Globus pallidus (tissue), 1 donor: Measurements from ENCODE around the gene TP53I11.
A peak's percentile ranks its signal among the peaks of the same experiment; 100 is the strongest.

Experiments
- DNase-seq: peaks from one replicate; pipeline ENCODE4 v3.0.0-alpha.2; 2015; ENCODE audit warnings: low spot score

TP53I11 gene

DNA sequence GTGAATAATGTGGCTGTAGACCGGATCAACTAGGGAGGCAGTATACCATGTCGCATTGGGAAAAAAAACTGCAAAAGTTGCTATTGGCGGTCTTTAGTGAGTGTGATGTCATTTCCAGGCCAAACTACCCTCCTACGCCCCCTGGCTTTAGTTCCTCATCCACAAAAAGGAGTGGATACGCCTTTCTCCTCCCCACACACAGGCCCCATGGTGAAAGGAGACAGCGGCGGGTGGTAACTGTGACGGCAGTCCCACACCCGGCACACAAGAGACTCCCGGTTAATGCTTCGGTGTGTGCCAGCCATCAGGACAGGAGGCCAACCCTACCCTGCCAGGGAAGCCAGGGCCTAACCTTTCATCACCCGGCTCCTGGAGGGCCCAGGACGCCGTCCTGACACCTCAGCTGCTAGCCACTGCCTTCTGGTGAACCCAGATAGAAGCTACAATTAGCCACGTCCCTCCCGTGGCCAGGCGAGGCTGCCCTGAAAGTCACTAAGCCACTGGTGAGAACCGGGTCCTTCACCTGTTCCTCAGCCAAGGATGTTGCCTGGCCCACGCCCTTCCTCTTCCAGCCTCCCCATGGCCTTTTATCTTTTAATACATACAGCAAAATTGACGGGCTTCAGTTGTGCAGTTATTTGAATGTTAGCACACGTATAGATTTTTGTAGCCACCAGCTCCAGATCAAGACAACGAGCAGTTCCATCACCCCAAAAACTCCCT lies 10.8 kb downstream of the TP53I11 start:
- no peak for DNase-seq

DNA sequence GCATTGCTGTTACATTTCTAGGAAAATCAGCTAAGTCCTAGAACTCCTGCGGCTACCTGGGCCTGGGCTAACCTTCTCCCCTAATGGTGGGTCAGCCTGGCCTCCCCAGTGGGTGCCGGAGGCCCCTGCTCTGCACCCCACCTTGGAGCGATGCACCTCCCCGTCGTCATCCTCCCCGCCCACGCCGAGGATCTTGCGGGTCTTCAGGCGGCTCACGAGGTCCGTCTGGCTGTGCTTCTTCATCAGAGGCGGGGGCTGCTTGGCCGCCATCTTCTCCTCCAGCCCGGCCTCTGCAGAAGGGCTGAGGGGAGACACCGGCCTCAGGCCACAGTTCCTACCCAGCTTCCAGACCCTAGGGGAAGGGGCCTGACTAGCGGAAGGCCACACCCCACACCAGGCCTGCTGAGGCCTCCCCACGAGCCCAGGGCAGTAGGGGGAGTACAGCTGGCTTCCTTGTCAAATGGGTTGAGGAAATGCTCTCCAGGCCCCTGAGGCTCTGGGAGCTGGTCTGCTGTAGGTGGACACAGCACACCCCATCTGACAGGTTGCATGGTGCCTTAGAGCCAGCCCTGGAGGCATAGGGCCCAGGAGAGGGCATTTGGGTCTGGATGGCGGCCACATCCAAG lies 12.5 kb downstream of the TP53I11 start:
- DNase-seq, result no peak

DNA sequence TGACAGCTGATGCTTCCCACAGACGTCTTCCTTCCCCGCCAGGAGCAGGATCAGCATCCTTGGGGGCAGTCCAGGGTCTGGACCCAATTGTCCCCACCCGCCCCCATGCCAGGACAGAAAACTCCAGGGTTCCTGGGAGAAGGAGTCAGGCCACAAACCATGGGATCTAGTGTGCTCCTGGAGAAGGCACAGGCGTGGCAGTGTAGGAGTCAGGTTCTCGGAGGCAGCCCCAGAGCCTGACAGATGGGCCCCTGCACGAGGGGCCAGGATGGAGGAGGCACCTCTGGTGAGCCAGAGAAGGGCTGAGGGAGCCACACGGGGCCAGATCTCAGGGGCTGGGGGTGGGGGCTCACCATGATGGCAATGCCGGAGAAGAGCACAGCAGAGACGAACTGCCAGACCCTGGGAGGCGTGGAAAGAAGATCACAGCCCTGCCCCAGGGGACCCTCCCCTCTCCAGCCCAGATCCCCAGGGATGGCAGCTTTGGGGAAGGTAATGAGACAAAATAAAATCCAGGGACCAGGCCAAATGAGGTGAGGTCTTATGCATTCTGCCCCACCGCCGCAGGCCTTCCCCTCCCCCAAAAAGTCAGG lies 13.6 kb downstream of the TP53I11 start:
- DNase-seq, result no peak

DNA sequence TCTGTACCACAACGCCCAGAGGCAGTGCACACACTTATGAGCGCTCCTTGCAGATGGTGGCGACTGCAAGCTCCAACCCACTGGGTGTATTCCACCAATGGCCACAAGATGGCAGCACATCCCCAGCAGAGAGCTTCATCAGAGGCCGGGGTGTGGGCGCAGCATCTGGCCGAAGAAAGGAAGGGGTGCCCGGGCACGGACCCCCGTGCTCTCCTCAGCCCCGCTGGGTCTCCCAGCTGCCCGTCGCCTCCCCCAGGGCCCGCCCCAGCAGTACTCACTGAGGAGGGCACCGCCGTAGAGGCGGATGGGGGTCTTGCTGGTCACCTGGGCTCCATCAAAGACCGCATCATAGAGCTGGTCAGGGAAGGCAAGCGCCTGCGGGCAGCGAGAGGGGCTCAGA lies 14.2 kb downstream of the TP53I11 start:
- peak; percentile 77 for DNase-seq

DNA sequence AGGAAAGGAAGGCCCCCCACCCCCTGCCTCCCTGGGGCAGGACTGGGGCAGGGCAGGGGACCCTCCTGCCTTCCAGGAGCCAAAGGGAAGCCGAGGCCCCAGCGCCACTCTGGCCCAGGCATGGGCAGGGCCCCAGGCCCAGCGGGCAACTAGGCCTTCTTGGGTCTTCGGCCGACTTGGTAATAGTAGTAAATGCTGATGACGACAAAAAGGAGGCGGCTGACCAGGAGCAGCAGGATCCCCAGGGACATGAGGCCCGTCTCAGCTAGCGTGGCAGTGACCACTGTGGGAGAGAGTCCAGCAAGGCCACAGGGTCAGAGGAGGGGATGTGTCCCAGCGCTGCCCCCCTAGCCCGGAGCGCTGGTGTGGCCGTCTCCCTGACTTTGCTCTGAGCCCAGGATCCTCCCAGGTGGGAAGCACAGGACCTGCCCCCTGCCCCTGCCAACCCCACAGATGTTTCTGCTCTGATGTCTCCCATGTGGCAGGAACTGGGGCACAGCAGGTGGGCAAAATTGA lies 15.9 kb downstream of the TP53I11 start:
- DNase-seq, result no peak

DNA sequence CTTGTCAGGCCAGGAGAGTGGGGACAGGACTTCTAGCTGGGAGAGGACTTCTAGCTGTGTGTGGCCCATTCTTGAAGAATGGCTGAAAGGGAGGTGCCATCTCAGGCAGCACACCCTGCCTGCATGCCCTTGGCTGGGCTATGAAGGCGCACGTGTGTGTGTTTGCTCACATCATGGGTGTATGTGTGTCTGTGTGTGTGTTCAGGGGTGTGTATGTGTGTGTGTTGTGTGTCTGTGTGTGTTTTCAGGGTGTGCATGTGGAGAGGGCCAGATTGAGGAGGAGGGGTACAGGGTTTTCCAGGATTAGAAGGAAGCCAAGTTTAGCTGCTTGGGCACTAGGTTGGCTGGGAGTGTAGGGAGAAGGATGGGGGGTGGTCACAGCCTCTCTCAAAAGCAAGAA lies 16.6 kb downstream of the TP53I11 start:
- no peak for DNase-seq

DNA sequence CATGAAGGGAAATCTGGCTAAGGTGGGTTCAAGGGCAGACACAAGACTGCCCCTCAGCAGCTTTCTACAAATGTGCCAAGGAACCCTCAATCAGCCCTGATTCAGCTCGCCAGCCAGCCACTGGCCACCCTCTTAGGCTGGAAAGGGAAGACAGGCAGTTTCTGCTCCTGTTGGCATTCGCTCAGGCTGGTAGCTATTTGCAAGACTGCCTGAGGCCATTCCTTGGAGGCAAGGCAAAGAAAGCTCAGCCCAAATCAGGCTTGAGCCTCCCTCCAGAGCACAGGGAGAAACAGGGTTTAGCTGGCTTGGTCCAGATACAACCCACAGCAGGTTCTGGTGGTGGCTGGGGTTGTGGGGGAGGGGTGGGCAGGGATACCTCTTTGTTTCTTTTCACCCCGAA lies 19.2 kb downstream of the TP53I11 start:
- DNase-seq, result no peak

DNA sequence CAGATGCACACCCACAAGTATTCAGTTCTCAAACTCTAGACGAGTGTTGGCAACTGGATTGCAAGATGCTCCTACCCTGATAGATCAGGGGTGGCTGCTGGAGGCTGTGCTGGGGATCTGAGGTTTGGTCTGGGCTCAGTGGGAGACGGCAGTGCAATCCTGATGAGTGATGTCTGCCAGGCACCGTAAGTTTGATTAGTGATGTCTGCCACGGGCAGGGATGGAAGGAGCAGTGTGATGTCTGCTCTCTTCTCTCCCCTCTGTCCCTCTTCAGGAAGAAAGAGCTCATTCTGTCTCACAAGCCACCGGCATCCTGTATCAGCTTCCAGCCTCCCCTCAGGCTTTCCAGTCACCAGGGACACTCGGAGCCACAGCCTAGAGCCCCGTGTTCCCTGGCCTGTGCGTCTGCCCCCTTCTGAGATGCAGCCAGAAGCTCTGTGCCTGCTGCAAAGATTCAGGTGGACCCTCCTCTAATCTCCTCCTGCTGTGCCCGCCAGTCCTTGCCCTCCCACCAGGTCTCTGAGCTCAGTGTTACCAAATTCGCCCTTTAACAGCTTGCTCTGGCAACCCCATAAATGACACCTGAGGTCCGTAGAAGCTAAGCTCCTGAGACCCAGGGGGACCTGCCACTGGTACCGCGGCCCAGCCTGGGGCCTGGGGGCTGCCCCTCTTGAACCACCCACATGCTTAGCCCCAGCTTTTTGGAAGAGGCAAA lies 19.9 kb downstream of the TP53I11 start:
- no peak for DNase-seq

DNA sequence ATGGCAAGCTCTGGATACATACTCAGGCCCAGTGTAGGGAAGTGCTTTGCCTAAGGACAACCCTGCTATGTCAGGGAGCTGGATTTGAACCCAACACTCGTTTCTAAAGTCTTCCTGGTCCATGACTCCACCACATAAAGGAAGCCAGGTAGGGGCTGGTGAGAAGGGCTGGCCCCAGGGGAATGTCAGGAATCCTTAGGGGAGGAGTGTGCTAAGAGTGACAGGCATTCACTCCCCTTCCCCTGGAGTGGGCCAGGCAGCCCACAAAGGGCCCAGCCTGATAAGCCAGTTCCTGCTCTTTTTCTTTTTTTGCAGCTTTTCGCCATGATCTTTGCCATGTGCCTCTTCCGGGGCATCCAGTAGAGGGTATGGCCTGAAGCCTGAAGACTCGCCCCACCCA lies 21.9 kb downstream of the TP53I11 start:
- DNase-seq, result no peak

DNA sequence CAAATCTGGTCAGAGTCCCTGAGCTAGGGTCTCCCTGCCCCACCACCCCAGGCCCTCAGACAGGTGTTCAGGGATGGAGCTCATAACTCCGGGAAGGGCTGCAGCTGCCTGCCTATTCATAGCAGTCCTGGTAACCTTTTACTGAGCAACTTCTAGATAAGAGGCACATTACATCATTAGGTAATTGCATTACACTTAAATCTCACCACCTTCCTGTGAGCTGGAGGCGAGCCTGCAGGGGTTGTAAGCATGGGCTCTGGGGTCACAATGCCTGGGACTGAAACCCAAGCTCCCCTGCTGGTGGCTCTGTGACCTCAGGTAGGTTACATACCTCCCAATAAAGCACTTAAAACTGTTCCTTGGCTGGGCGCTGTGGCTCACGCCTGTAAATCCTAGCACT lies 22.5 kb downstream of the TP53I11 start:
- no peak for DNase-seq

DNA sequence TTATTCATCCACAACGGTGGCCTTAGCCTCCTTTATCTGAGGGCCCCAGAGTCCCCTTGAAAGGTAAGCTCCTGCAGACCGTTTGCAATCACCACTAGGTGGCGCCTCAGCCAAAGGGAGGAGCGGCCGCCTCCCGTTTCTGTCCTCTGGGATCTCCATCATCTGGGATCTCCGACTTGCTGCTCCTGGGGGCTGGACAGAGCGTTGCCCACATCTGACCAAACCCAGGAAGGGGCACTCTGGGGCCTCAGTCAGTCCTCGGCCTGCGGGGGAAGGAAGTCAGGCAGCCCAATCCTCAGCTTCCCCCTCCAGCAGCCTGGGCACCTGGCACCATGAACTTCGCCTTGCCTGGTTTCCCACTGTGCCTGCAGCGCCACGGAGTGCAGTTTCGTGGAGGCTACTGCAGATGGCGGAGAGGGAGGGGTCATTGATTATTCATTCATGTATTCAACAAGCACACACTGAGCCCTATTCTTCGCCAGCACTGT lies 23.5 kb downstream of the TP53I11 start:
- DNase-seq, result peak; percentile 91

DNA sequence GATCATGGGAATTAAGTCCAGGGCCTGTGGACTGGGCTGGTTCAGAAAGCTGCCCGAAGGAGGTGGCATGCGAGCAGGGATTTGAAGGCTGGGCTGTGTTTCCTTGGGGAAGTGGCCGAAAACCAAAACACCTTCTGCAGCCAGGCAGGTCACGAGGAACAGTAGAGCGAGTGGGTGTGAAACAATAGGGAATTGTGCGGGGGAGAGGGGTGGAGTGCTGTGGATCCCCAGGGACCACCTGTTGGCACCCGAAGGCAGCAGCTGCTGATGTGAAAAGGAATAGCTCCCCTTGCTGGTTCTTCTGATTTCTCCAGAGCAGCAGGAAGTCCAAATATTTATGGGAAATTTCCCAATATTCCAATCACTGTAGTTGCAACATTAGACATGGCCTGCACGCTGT lies 24.6 kb downstream of the TP53I11 start:
- DNase-seq, result no peak

DNA sequence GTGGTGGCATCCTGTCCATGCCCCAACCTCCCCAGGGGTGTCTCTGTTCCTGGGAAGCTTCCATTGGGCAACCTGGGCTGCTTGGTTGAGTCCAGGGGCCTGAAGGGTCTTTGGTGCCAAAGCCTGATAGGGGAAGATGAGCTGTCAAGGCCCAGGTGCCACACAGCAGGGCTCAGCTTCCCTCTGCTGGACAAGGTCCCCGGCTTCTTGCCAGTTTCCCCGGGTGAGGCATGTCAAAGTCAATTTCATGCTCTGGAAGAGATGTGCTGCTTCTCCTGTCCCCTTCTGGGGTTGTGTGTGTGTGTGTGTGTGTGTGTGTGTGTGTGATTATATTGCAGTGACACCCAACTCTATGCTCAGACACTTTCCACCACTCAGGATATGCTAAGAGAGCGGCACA lies 26.9 kb downstream of the TP53I11 start:
- no peak for DNase-seq

DNA sequence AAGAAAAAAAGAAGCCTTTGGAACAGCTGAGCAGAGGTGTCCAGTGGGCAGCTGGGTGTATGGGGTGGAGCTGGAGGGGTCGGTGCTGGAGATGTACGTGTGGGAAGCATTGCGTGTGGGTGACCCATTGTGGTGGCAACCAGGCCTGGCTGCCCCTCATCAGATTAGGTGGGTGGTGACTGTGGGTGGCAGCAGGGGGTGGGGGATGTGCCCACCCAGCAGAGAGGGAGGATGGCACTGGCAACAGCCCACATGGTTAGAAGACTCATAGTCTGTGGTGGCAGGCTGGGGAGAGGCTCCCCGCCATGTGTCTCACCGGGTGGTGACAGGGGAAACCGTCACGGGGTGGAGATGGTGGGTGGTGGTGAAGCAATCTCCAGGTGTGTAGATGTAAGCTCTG lies 27.6 kb downstream of the TP53I11 start:
- no peak for DNase-seq

DNA sequence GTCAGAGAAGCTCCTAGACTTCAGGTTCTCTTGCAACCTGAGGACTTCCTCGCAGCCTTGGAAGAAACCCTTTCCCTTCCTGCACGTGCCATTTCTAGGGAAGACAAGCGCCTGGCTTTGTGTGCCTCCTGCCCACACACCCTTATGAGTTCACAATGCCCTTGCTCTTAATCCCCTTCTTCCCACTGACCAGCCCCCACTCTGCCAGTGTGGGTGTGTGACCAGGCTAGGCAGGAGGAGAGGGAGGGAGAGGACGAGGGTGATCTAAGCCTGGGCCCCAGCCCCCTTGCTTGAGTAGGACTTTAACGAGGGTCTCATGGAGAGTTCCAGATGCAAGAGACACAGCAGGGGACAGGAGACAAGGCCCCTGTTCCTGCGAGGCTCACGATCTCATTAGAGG lies 30.2 kb downstream of the TP53I11 start:
- DNase-seq, result no peak

DNA sequence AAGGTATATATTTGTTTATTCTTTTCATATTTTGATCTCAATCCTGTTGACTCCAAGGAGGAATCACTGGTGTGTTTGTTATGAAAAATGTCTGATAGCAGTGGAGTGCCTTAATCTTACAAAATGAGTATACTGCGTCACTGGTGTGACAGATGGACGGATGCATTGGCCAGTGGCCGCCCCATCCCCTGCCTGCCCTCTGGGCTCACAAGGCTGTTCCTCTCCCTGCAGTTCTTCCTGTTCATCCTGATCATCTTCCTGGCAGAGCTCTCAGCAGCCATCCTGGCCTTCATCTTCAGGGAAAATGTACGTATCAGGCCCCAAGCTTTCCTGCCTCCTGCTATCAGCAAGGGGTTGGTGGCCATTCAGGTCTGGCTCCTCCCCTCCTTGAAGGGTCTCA lies 32.9 kb downstream of the TP53I11 start:
- no peak for DNase-seq

DNA sequence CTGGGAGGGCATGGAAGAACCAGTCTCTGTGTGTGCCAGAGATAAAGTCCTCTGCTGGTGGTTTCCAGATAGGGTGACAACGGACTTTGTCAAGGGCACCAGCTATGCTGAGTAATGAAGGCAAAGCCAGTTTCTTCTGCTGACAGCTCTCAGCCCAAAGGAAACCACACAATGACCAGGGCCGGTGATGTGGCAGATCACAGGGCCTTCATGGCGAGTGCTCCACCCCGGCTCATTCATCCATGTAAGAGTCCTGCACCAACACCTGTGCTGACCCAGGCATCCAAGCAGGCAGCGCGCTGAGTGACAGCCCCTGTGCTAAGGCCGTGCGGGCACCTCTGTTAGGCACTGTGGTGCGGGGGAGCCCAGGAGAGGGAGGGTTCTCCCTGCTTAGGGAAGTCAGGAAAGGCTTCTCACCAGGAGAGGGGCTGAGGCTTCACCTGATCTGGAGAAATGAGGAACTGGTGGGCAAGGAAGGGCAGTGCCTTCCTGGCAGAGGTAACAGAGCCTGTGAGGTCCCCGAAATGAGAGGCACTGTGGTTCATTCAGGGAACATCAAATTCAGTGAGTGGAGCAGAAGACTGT lies 33.8 kb downstream of the TP53I11 start:
- DNase-seq, result no peak

DNA sequence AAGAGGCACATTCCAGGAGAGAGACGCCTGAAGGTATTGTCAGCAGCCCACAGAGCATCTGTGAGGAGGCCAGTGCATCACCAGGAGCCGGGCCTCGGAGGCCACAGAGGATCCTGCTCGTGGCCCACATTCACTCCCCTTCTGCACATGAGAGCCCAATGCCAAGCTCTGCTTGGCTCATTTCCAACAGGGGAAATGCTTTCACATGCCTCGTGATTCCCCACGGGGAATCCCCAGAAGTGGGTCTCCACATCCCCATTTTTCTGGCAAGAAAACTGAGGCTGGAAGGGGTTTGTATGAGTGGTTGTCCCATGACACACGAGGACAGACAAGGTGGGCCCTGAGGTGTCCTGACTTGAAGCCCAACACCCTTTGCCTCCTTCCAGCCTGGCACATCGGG lies 34.4 kb downstream of the TP53I11 start:
- no peak for DNase-seq

DNA sequence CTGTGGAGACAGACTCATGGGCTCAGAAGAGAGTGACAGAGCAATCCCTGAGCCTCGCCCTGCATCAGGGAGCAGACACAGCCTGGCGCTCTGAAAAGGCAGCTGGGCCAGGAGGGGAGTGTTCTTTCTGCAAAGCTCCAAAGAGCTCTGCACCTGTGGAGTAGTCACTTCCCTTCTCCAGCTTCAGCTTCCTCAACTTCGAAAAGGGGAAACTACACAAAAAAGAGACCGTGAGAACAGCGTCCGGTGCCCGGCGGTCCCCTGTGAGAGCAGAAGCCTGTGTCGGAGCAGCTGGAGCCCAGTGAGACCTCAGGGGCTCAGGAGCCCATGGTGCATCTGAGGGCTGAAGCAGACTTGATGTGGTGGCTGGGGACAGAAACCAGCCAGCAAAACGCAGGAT lies 35.1 kb downstream of the TP53I11 start:
- DNase-seq, result no peak

DNA sequence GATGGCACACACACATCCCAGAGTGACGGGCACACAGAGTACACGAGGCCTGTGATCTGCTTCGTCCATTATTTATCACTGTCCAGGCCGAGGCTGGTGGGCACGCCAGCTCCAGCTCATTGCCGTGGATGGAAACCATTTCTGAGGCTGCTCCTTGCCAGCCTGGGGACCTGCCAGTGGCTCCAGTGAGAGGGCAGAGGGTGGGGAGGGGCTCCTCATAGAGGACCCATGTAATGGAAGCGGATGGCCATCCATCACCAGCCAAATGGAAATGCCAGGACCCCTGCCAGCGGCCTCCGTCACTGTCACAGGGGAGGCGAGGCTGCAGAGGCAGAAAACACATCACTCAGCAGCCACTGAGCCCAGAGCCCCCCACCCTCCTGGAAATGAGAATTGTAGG lies 35.7 kb downstream of the TP53I11 start:
- DNase-seq, result no peak

DNA sequence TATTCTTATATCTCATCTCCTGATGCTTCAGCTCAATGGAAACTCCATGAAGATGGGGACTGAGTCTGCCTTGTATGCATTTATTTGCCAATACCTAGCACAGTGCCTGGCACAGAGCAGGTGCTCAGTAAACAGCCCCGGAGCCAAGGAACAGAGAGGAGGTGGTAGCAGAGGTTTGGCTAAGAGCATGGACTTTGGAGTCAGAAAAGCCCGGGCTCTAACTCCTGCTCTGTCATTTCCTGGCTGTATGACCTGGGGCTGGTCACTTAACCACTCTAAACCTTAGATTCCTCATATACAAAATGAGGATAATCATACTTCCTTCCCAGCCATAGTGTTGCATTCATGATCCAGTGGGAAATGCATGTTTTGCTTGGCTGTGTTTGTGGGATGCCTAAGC lies 36.6 kb downstream of the TP53I11 start:
- no peak for DNase-seq

DNA sequence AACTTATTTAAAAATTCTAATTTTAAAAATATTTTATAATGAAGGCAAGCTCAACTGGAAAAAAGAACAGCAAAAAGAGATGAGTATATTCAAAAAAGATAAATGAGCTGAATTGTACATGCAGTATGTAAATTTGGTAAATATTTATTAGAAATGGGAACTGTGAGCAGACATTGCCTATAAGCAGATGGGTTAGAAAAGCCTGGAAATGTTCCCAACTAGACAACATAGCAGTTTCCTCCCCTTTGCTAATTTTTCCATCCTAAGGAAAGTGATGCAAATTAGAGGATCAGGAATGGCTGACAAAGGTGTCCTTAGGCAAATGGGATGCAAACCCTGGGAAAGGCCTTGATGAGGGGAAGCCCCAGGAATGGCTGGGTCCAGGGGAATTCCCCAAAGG lies 37.2 kb downstream of the TP53I11 start:
- DNase-seq, result no peak
